Epidermal melanocyte (primary cell): ENCODE results near the gene PLEKHG4.

ENCODE experiments used
- DNase-seq: peaks from one replicate; pipeline ENCODE4 v3.0.0; 2011; ENCODE audit warnings: low spot score; ENCODE audit not compliant: insufficient read length

PLEKHG4 gene

DNA sequence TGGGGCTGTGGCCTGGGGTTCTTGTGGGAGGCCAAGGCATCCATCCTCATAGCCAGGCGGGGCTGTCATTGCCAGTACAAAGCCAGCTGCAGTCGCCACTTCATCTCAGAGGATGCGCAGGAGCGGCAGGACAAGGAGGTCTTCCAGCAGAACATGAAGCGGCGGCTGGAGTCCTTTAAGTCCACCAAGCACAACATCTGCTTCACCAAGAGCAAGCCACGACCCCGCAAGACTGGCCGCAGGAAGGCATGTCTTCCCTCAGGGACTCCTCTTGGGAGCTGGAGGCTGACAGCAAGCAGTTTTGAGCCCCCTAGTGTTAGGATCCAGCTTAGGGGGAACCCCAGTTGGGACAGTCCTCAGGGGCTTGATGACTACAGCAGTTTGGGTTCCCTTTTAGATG, 15.1 kb upstream of the PLEKHG4 start:
- DNase-seq = no peak

DNA sequence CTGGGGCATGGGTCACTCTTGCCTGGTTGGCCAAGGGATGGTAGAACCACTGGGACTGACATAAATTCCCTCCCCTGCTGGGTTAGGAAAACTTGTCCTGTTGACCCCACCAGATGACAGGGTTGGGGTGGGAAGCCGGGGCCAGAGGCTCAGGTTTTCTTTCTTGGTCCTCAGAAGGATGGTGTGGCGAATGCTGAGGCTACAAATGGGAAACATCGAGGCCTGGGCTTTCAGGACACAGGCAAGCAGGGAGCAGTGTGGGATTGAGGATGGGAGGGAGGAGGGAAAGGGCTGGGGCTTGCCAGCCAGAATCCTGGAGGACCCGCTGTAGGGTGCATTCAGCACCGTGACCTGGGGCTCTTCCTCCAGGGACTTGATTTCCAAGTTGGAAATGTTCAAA, 14.5 kb upstream of the PLEKHG4 start:
- DNase-seq = no peak

DNA sequence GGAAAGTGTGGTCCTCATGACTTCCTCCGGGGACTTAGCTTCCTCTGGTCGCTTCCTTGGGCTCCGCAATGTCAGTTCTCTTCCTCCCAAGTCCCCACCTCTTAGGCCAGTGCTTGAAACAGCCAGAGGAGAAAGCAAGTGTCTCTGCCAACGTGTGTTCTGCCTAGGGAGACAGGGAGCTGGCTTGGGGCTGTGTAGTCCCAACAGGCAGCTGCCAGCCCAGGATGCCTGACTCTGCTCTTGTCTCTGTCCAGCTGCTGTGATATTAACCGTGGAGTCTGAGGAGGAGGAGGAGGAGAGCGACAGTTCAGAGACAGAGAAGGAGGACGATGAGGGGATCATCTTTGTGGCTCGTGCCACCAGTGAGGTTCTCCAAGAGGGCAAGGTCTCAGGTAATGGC, 13.5 kb upstream of the PLEKHG4 start:
- DNase-seq = no peak

DNA sequence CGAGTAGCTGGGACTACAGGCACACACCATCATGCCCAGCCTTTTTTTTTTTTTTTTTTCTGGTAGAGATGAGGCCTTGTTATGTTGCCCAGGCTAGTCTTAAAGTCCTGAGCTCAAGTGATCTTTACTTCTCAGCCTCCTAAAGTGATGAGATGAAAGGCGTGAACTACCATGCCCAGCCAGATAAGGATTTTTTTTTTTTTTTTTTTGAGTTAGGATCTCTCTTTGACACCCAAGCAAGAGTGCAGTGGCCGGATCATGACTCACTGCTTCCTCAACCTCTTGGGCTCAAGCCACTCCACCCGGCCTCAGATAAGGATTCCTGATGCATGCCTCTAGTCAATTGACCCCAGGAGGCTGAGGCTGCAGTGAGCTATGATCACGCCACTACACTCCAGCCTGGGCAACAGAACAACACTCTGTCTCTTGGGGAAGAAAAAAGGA, 11.2 kb upstream of the PLEKHG4 start:
- DNase-seq = no peak

DNA sequence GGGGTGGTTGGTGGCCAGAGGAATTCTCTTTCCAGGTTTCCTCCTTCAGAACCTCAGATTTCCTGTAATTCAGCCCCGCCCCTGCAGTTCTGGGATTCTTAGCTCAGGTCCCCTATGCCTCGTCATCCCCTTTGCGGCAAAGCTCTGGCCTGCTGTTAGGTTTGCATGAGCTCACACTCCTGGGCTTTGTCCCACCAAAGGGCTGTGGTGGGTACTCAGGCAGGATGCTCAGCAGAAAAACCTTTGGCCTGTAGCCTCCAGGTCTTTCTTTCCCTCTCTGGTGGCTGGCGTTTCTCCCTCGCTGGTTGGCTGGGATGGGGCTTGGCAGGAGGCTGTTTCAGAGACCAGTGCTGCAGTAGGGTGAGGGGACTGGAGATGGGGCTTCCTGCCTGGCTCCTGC, 9.6 kb upstream of the PLEKHG4 start:
- no peak for DNase-seq

DNA sequence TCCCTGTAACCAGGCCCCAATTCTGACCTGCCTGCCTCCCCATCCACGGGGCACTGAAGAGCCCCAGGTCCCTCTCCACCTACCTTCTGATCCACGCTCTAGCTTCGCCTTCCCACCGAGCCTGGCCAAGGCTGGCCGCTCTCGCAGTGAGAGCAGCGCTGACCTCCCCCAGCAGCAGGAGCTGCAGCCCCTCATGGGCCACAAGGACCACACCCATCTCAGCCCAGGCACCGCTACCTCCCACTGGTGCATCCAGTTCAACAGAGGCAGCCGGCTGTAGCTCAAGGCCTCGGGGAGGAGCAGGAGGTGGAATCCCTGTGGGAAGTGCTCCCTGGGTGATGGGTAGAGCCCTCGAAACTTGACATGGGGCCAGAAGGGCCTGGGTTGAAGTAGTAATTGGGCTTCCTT, 8.4 kb upstream of the PLEKHG4 start:
- DNase-seq = no peak

DNA sequence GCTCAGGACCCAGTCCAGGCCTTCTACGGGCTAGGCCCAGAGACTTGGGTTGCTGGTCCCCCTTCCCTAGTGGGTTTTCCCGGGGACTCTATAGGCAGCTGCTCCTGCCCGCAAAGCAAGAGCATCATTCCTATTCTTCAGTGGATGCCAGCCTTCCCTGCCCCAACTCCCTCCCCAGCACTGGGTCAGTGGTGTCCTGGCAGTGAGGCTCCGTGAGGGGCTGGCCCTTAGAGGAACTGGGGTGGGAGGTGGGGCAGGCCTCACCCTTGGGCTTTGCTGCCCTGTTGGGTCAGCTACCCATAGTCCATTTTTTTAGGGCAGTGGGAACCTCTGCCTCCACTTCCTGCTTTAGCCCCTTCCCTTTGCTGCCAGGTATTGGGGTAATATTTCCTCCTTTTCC, 7.9 kb upstream of the PLEKHG4 start:
- no peak for DNase-seq

DNA sequence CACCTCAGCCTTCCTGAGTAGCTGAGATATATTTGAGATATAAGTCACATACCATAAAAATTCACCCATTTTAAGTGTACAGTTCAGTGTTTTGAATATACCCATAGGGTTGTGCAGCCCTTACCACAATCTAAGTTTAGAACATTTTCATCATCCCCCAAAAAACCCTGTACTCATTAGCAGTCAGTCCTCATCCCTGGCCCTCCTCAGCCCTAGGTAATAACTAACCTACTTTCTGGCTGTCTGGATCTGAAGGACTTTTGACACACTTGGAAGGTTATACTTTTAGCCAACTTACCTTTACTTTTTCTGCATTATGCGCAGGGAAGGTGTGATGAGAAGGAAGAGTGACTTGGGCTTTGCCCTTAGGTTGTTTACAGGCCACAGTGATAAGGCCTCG, 4.0 kb upstream of the PLEKHG4 start:
- no peak for DNase-seq

DNA sequence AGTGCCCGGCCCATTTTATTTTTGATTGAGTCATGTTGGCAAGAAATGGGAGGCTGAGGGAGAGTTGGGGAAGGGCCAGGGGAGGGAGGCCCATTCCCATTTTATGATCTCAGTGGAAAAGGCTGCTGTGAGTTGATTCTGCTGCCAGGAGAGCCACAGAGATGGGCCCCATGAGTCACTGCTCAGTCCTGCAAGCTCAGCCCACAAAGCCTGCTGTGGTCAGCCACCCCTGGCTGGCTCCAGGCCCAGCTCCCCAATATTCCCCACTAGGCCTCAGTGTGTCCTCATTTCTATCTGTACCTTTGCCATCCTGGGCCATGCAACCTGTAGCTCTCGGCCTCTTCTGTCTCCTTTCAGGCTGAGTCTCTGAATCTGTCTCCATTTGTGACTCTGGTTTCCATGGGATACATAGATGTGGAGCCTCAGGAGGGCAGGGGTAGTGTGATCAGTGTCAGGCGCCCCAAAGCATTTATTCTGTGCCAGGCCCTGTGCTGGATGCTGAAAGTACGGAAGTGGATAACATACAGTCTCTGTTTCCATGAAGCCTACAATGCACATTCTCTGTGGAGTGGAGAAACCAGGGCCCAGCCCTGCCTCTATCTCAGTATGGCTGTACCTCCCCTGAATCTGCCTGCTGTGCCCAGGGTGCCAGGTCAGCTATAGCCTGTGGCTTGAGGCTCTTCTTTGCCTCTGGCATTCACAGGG, 1.9 kb upstream of the PLEKHG4 start:
- peak; percentile 90 for DNase-seq

DNA sequence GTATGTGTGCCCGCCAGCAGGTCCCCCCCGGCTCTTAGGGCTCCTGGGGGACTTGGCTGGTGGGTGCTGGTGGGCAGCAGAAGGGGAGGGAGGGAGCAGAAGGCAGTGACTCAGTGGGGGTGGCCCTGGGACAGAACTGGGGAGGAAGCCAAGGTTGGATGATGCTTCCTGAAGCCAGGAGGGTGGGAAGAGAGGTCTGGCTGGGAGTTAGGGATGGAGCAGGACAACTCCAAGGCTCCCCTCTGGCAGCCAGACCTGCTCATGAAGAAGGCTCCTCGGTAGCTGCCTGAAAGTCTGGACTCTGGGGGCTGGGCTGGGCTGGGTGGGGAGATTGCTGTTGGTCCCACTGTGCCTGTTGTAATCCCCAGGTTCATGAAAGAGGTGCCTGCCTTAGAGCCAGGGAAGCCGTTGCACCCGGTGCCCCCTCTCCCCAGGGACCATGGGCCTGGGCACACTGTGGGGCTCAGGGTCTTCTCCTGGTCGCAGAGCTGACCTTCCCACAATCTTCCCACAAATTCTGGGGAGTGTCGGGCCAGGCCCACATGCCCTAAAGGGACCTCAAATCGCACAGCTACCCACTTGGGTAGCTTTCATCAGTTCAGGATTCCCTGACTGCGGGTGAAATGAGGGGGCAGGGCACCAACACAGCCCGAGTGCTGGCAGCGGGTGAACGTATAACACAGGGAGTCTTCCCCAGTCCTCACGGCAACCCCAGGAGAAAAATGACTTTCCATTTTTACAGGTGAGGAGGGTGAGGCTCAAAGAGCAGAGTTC, 1.1 kb upstream of the PLEKHG4 start:
- DNase-seq = no peak

DNA sequence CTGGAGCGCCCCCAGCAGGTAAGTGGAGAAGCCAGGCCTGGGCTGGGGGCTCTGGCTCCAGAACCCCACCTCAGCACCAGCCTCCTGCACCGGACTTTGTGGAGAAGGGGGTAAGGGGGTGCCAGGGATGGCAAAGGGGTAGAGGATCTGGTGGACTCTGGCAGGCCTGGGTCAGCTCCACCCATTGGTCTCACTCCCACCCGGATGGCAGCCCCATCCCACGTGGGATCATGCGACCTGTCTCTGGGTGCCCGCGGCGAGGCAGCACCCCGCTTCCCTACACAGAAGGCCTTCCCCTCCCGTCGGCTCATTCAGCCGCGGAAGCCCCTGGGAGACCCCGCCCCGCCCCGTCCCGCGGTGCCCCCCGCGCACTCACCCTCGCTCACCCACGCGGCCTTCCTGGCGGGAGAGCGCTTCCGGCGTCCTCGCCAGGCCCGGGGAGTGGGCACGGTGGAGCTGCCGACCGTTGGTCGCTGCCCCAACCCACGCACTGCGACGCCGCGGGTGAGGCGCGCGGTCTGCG, 498 bp upstream of the PLEKHG4 start:
- DNase-seq = peak; percentile 54

DNA sequence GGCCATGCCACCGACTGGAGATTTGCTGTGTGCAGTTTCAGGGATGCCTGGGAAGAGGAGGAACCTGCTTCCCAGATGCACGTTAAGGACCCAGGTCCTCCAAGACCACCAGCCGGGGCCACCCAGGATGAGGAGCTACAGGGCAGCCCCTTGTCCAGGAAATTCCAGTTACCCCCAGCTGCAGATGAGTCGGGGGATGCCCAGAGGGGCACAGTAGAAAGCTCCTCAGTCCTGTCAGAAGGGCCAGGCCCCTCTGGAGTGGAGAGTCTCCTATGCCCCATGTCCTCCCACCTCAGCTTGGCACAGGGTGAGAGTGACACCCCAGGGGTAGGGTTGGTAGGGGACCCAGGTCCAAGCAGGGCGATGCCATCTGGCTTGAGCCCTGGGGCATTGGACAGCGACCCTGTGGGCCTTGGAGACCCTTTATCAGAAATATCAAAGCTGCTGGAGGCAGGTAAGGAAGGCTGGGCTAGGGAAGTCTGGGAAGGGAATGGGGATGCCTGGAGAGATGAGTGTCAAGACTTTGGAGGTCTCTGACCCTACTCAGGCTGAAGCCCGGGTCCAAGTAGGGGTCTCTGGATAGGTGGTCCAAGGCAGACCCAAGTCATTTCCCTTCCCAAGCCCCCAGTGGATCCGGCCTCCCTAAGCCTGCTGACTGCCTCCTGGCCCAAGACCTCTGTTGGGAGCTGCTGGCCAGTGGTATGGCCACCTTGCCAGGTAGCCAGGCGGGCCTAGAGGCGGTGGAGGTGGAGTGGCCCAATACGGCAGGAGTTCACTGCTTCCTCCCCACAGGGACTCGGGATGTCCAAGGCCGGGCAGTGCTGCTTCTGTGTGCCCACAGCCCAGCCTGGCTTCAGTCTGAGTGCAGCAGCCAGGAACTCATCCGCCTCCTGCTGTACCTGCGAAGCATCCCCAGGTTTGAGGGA, 1.0 kb downstream of the PLEKHG4 start:
- DNase-seq = no peak

DNA sequence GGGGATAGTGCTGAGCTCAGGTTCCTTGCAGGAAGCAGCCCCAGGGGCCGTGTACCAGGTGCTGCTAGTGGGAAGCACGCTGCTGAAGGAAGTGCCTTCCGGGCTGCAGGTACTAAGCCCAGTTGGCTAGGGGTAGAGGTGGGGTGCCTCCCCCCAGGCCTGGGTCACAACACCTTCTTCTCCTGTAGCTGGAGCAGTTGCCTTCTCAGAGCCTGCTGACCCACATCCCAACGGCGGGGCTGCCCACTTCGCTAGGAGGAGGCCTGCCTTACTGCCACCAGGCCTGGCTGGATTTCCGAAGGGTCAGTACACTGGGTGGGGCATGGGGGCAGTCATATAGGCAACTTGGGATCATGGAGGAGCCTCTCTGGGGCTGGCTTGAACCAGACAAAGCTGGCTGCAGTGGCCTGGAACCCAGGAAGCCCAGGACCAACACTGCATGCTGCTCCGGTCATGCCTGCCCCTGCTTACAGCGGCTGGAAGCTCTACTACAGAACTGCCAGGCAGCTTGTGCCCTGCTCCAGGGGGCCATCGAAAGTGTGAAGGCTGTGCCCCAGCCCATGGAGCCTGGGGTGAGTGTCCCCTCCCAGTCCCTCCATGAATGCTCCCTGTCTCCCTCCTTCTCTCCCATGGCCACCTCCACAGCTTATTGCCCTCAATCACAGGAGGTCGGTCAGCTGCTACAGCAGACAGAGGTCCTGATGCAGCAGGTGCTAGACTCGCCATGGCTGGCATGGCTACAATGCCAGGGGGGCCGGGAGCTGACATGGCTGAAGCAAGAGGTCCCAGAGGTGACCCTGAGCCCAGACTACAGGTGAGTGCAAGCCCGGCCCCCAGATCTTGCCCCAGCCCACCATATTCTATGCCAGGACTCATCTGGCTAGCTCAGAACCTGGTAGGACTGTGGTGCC, 2.5 kb downstream of the PLEKHG4 start:
- DNase-seq = no peak

DNA sequence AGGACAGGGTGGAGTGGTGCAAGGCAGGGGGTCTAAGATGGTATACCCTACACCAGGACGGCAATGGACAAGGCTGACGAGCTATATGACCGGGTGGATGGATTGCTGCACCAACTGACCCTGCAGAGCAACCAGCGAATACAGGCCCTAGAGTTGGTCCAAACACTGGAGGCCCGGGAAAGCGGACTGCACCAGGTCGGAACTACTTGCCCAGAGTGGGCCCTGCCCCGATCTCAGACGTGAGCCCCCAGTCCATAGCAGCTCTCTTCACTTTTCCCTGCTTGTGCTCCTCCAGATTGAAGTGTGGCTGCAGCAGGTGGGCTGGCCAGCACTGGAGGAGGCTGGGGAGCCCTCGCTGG, 3.1 kb downstream of the PLEKHG4 start:
- DNase-seq = no peak

DNA sequence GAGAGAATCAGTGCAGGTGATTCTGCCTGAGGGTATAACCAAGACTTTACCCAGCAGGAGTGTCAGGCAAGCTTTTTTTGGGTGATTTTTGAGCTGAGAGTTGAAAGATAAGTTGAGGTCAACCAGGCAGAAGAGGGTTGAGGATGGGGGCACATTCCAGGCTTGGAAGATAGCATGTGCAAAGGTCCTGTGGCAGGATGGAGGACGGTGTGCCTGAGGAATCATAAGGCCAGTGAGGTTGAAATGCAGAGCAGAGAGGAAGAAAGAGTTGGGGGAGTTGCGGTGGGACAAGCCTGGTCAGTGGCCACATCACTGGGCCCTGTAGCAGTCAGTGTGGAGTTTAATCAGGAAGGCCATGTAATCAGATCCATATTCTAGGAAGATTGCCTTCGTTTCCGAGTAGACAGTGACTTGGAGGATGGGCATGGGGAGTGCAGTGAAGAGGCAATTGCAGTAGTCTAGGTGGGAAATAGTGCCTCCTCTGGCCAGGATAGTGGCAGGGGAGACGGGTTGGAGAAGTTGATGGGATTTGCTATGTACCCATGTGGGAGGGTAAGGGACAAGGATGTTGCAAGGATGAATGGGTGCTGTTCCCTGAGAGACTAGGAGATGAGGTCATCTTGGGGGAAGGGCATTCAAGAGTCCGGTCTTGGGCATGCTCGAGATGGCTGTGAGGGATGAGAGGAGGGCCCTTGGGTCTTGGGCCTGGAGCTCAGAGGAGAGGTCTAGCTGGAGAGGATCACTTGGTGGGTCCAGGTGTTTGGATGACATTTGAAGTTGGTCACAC, 3.9 kb downstream of the PLEKHG4 start:
- no peak for DNase-seq

DNA sequence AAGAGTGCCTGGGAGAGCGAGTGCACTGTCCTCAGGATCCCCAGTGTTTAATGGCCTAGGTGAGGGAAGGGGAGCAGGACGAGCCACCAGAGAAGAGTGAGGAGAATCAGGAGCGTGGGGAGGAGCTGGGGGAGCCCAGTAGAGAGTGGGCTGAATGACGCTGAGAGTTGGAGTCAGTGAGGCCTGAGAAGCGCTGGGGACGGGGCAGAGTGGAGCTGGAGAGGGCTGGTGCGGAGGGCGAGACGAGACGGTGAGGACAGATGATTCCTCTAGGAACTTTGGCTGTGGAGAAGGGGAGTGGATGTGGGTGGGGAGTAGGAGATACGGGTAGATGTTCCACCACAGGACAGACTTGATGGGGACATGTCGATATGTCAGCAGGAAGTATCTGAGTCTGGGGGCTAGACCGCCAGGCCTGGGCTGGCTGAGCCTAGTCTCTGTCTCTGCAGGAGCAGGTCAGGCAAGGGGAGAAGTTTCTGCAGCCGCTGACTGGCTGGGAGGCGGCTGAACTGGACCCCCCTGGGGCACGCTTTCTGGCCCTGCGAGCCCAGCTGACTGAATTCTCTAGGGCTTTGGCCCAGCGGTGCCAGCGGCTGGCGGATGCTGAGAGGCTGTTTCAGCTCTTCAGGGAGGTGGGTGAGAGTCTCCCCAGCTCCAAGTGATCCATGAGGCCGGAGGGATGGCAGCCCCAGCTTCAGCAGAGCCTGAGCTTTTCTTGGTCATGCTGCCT, 4.7 kb downstream of the PLEKHG4 start:
- DNase-seq = no peak

DNA sequence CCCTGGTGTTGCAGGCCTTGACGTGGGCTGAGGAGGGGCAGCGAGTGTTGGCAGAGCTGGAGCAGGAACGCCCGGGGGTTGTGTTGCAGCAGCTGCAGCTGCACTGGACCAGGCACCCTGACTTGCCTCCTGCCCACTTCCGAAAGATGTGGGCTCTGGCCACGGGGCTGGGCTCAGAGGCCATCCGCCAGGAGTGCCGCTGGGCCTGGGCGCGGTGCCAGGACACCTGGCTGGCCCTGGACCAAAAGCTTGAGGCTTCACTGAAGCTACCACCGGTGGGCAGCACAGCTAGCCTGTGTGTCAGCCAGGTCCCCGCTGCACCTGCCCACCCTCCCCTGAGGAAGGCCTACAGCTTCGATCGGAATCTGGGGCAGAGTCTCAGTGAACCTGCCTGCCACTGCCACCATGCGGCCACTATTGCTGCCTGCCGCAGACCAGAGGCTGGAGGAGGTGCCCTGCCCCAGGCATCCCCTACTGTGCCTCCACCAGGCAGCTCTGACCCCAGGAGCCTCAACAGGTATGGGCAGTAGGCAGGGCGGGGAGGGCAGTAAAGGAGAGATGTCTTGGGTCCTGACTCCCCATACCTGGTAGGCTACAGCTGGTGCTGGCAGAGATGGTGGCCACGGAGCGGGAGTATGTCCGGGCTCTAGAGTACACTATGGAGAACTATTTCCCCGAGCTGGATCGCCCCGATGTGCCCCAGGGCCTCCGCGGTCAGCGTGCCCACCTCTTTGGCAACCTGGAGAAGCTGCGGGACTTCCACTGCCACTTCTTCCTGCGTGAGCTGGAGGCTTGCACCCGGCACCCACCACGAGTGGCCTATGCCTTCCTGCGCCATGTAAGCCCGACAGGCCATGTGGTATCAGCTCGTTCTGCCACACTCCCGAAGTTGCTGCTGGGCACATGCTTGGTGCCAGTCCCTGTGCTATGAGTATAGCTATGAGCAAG, 5.6 kb downstream of the PLEKHG4 start:
- DNase-seq = no peak
